Endometrium (tissue), 2 donors: Measurements from ENCODE around the gene TMEM42.
A peak's percentile ranks its signal among the peaks of the same experiment; 100 is the strongest.

Experiments used
- FAIRE-seq: peaks from 2 replicates; lab custom pipeline; 2012; peaks lifted over from hg19 to GRCh38; lab: Jason Lieb, UNC
- donor health status: control.
- donor health status: control.

TMEM42 gene

GRCh38 chr3:44875596-44875995 lies 13.9 kb downstream of the TMEM42 start:
- FAIRE-seq, result no peak

- FAIRE-seq, result no peak
Observed at GRCh38 chr3:44877333-44877732, 15.6 kb downstream of the TMEM42 start.

- FAIRE-seq, result no peak
Observed at GRCh38 chr3:44880284-44880683, 18.6 kb downstream of the TMEM42 start.

- FAIRE-seq, result no peak
Observed at GRCh38 chr3:44883213-44883955, 21.7 kb downstream of the TMEM42 start.

- peak; percentile 89 for FAIRE-seq
Observed at GRCh38 chr3:44883999-44884431, 22.3 kb downstream of the TMEM42 start.

- FAIRE-seq, result no peak
Observed at GRCh38 chr3:44885618-44886017, 23.9 kb downstream of the TMEM42 start.

GRCh38 chr3:44886561-44886960 lies 24.8 kb downstream of the TMEM42 start:
- FAIRE-seq, result no peak

- FAIRE-seq, result no peak
Observed at GRCh38 chr3:44887101-44887500, 25.4 kb downstream of the TMEM42 start.

GRCh38 chr3:44890258-44890657 lies 28.5 kb downstream of the TMEM42 start:
- FAIRE-seq, result no peak

GRCh38 chr3:44890852-44891251 lies 29.1 kb downstream of the TMEM42 start:
- FAIRE-seq, result no peak

- no peak for FAIRE-seq
Observed at GRCh38 chr3:44892689-44893088, 31.0 kb downstream of the TMEM42 start.

- no peak for FAIRE-seq
Observed at GRCh38 chr3:44893097-44893496, 31.4 kb downstream of the TMEM42 start.

- no peak for FAIRE-seq
Observed at GRCh38 chr3:44894485-44894884, 32.8 kb downstream of the TMEM42 start.

- no peak for FAIRE-seq
Observed at GRCh38 chr3:44896440-44896839, 34.7 kb downstream of the TMEM42 start.

- FAIRE-seq, result no peak
Observed at GRCh38 chr3:44899683-44900367, 38.1 kb downstream of the TMEM42 start.

GRCh38 chr3:44902628-44903027 lies 40.9 kb downstream of the TMEM42 start:
- FAIRE-seq, result no peak

GRCh38 chr3:44903314-44903713 lies 41.6 kb downstream of the TMEM42 start:
- FAIRE-seq, result no peak

- no peak for FAIRE-seq
Observed at GRCh38 chr3:44903751-44904150, 42.0 kb downstream of the TMEM42 start.

- no peak for FAIRE-seq
Observed at GRCh38 chr3:44905446-44906157, 43.9 kb downstream of the TMEM42 start.

- no peak for FAIRE-seq
Observed at GRCh38 chr3:44906997-44907396, 45.3 kb downstream of the TMEM42 start.

- FAIRE-seq, result no peak
Observed at GRCh38 chr3:44907612-44908011, 45.9 kb downstream of the TMEM42 start.

GRCh38 chr3:44909063-44909462 lies 47.4 kb downstream of the TMEM42 start:
- FAIRE-seq, result no peak

GRCh38 chr3:44910693-44911092 lies 49.0 kb downstream of the TMEM42 start:
- no peak for FAIRE-seq
